22Rv1 (cell line): ENCODE measurements around the gene NPHP4.

ENCODE experiments used
- H3K27ac ChIP-seq: fragments of 450-650 bp; 2 replicates; pipeline ENCODE4 v1.5.1; 2017
- ZFX ChIP-seq: fragments of 450-650 bp; IDR thresholded peaks from 2 replicates; pipeline ENCODE4 v1.6.1; 2017; ENCODE audit warnings: antibody characterized with exemption, borderline replicate concordance
- TF ChIP-seq, protein P1 (sequence below): fragments of 450-650 bp; IDR thresholded peaks from 2 replicates; pipeline ENCODE4 v1.5.1; 2017; ENCODE audit warnings: mild to moderate bottlenecking

NPHP4 gene

DNA sequence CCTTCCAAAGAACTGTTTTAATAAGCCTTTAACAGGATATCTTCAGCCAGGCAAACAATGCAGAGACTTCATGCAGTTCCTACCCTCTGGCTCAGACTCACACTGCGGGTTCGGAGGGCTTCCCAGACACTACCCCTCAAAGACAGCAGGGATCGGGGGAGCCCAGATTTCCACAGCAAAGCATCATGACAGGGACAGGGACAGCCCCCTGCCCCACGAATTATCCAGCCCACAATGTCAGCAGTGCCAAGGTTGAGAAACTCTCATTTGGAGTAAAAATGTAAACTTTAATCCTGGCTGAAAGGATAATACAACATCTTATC lies 20.1 kb downstream of the NPHP4 start:
- TF ChIP-seq ZFX: no peak
- TF ChIP-seq, protein P1, sequence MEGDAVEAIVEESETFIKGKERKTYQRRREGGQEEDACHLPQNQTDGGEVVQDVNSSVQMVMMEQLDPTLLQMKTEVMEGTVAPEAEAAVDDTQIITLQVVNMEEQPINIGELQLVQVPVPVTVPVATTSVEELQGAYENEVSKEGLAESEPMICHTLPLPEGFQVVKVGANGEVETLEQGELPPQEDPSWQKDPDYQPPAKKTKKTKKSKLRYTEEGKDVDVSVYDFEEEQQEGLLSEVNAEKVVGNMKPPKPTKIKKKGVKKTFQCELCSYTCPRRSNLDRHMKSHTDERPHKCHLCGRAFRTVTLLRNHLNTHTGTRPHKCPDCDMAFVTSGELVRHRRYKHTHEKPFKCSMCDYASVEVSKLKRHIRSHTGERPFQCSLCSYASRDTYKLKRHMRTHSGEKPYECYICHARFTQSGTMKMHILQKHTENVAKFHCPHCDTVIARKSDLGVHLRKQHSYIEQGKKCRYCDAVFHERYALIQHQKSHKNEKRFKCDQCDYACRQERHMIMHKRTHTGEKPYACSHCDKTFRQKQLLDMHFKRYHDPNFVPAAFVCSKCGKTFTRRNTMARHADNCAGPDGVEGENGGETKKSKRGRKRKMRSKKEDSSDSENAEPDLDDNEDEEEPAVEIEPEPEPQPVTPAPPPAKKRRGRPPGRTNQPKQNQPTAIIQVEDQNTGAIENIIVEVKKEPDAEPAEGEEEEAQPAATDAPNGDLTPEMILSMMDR: no peak
- H3K27ac ChIP-seq: no peak overlapping the region

DNA sequence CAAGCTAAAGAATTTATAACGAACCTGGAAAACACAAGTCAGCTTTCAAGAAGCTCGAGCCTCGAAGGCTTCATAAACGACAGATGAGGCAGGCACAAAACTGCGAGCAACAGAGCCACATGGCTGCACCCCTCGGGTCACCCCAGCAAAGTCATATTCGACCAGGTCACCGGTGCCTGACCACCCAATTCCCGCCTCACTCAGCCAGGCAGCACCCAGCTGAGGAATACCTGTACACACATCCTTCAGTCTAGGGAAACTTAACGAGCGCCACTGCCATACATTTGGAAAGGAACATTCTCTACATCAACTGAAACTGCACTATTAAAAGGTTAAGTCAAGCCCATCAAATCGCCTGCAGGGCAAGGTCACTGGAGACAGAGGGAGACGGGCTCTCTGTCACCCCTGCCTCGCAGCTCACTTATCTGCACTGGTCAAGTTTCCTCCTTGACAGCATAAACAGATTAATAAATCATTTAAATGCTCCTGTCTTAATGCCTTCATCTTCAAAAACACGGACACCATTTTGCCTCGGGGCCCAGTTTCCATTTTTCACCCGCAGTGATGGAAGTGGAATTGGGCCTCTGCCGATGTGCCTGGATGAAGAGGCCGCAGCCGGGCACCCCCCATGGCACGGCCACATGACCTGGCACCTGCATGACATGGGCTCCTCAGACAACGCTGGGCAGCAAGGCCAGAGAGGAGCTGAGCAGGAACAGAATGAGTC lies 20.6 kb downstream of the NPHP4 start:
- TF ChIP-seq, protein P1: no peak
- TF ChIP-seq ZFX: no peak
- no peak overlapping the region for H3K27ac ChIP-seq

DNA sequence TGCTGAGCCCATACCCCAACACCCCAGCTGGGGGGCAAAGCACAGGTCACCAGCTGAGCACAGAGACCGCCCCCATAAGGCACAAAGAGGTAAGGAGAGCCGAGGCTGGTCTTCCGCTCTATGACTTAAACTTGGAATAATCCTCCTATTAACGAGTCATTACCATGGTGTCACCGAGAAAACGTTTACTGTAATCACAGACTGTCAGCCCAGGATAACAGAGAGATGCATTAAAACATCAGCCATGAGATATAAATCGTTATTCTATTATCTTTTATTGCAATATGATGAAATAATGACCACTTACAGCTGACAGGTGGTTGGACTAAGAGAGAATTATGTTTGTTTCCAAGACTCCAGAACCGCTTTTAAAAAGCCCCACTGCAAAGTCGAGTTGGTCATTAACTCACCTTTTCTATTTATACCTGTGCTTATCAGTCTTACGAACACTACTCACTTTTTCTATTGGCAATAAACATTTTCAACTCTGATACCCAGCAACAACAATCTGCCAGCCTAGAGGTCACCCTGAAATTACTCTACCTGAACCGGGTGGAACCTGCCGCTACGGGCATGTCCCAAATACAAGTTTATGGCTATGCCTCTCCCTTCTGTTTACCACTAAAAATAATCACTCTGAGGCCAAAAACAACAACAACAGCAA lies 21.5 kb downstream of the NPHP4 start:
- H3K27ac ChIP-seq: no peak overlapping the region
- no peak for TF ChIP-seq ZFX
- TF ChIP-seq, protein P1: no peak

DNA sequence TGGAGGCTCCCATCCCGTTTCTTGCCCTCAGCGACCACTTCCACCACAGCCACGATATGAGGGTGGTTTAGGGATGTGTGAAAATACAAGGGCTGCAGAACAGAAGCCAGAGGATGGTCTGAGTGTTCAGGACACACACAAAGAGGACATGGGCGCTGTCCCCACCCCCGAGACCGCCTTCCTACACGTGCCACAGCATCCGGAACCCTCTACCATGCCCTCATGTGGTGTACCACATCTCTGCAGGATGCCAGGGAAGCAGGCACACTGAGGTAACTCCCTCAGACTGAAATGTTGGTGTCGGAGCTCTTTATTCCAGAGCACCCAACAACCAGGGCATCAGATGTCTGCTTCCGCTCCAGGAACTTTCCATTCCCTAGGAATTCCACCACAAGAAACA lies 23.1 kb downstream of the NPHP4 start:
- TF ChIP-seq ZFX: no peak
- TF ChIP-seq, protein P1: no peak
- no peak overlapping the region for H3K27ac ChIP-seq

DNA sequence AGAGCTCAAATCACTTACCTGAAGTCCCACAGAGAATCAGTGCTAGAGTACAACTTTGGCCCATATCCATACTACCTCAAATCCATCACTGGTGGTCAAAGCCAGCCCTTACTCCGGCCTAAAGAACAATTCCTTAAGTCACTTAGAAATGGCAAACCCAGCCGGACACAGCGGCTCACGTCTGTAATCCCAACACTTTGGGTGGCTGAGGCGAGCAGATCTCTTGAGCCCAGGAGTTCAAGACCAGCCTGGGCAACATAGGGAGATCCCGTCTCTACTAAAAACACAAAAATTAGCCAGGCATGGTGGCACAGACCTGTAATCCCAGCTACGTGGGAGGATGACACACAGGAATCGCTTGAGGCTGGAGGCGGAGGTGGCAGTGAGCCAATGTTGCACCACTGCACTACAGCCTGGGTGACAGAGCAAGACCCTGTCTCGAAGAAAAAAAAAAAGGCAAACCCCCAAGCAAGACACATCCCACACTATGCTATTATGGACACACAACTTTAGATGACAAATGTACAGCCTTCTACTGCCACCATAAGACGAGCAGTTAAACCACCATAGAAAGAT lies 24.0 kb downstream of the NPHP4 start:
- TF ChIP-seq, protein P1: no peak
- no peak for TF ChIP-seq ZFX
- no peak overlapping the region for H3K27ac ChIP-seq

DNA sequence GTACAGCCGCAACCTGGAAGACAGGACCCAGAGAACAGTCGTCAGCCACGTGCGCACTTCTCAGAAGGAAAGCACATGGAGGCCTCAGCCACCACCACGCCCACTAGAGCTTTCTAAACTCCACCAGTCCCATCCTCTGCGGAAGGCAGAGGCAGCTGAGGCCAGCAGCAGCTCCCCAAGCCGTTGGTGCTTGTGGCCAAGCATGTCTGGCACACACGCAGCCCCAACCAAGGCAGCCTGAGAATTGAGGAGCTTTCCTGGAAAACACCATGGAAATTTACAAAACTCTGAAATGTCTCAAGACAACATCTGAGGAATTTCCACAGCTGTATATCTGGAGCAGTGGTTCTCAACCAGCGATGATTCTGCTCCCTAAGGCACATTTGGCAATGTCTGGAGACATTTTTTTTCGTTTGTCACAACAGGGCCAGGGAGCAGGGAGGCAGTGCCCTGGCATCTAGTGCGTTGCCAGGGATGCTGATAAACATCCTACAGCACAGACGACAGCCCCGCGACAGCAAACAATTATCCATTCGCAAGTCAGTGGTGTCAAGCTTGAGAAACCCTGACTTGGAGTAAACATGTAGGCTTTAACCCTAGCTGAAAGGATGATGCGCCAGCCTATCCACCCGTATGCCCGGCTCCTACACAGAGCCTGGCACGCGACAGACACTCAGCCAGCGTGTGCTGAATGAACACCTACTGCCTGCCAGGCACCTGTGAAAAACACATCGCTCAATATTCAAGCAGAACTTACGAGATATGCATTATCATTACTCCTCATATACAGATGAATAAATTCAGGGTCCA lies 24.7 kb downstream of the NPHP4 start:
- no peak overlapping the region for H3K27ac ChIP-seq
- TF ChIP-seq ZFX: no peak
- TF ChIP-seq, protein P1: no peak
